HG03521 (cell line): Measurements from ENCODE around the gene XPA.

Experiments
- ATAC-seq: cut with Tn5 transposase; IDR thresholded peaks from one replicate; pipeline ENCODE4 v1.9.1; 2021; ENCODE audit warnings: mild to moderate bottlenecking, moderate library complexity; ENCODE audit not compliant: unreplicated experiment

Gene XPA

DNA sequence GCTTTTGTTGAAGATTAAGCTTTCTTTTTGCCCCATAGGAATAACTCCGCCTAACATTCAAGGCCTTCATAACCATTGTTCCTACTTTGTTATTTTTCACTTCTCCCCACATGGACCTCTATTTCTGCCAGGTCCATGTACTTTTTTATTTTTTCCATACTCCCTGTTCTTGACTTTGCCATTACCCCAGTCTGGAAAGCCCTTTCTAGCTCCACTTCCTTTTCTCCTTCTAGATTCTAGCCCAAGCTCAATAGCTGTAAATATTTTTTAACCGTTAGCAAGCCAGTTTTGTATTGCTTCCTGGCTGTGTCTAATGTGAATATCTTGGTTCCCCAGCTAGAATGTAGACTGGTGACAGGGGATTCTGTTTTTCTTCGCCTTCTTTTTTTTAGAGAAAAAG, 37.4 kb downstream of the XPA start:
- no peak for ATAC-seq

DNA sequence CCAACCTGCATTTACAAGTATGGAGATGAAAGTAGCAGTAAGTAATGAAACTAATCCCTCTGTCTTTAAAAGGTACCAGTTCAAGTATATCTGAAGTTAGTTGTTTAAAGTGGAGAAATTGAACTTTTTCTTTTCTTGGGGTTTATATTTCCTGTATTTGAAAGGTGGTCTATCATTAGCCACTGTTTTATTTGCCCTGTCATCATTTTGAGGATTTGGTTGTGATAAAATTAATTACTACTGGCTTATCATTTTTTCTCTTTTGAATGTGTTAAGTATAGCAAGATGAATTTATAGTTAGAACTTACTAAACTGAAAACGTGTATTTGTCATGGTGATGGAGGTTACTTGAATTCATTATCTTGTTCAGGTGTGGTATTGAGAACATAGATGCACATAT, 38.4 kb downstream of the XPA start:
- ATAC-seq, result no peak

- ATAC-seq, result no peak
Observed at GRCh38 chr9:97651646-97652045, 45.5 kb downstream of the XPA start.

DNA sequence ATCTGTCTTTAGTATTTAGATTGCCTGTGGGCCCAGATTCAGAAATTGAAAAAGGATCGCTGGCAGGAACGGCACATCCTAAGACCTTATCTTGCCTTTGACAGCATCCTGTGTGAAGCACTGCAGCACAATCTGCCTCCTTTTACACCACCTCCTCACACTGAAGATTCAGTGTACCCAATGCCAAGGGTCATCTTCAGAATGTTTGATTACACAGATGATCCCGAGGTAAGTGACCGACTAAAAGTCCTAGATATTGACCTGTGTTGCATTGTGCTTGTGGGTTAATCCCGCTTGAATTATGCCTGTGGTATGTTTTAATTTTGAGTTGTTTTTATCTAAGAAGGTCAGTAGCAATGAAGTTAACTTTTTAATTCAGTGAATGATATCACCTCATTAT, 49.1 kb downstream of the XPA start:
- ATAC-seq, result no peak

DNA sequence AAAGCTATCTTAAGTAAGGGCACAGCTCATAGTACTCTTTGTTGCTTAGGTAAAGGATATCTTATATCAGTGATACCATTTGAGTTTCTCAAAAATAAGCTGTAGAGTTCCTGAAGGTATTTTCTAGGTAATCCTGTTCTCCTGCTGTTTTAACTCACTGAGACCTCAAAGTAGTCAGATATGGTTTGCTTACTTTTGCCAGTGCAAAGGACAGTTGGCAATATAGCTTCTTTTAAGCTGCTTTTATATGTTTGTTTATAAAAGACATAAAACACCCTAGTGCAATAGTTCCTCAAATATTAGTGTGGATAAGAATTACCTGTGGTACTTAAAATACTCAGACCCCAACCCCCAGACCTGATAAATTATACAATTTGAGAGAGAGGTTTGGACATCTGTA, 51.4 kb downstream of the XPA start:
- ATAC-seq, result no peak

- ATAC-seq, result no peak
Observed at GRCh38 chr9:97640325-97640724, 56.8 kb downstream of the XPA start.

- ATAC-seq, result no peak
Observed at GRCh38 chr9:97638666-97639065, 58.5 kb downstream of the XPA start.

DNA sequence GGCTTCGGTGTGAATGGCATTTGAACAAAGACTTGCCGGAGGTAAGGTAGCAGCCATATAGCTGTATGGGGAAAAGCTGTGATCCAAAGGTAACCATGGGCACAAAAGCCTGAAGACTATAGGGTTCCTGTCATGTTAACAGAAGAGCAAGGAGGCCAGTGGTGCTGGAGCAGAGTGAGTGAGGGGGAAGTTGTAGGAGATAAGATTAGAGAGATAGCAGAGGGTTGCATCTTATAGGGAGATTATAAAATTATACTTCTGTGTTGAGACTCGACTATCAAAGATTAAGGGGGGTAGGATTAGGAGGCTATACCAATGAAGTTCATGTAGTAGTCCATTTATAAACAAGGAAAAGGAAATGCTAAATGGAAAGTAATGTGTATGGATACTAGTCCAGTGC, 60.2 kb downstream of the XPA start:
- no peak for ATAC-seq

- ATAC-seq, result no peak
Observed at GRCh38 chr9:97635026-97635425, 62.1 kb downstream of the XPA start.

- ATAC-seq, result no peak
Observed at GRCh38 chr9:97633859-97634490, 63.2 kb downstream of the XPA start.

DNA sequence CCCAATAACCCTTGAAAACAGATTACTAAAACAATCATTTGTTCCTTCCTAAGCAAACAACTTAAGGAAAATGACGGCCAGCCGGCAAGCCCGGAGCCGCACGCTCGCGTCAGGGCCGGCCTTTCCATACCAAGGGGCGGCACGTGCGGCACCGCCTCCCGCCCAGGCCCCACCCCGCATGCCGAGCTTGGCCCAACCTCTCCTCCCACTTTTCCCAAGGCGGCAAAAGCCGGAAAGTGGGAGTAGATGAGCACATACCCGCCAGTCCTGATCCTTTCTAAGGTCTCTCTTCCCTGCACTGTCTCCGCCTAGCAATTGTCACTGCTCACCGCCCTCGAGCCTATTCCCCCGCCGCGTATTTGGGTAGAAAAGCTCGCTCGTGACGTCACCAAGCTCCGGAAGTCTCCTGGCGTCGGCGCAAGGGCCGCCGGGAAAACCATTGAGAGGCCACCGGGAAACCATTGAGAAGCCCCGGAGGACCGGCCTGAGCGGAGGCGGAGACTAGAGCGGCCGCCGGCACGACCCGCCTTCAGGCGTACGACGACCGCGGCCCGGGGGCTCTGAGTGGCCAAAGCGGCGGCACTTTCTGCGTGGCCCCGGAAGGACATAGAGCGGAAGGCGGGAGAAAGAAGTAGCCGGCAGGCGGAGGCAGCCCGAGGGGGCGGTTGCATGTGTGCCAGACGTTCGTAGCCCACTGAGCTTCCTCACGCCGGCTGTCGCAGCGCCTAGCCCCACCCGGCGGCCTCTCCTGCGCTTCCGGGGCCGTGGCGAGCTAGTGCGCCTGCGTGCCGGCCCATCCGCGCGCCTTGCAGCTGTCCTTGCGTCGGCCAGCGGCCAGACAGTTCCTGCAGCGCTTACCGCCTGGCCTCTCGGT, 63.9 kb downstream of the XPA start, which contains the start of the genes NCBP1 and TSTD2:
Gene NCBP1, plus strand, starts transcription at position 837 of the 874 bp plus-strand sequence. CDS start 61 bp downstream, outside the sequence.
Gene TSTD2, minus strand, starts transcription at position 384 of the 874 bp plus-strand sequence. CDS start 5,806 bp downstream, outside the sequence.
- ATAC-seq, result peak; percentile 84

GRCh38 chr9:97632248-97632984, 64.7 kb downstream of the XPA start:
- ATAC-seq, result peak; percentile 4

GRCh38 chr9:97630591-97630990, 66.5 kb downstream of the XPA start:
- ATAC-seq, result no peak

DNA sequence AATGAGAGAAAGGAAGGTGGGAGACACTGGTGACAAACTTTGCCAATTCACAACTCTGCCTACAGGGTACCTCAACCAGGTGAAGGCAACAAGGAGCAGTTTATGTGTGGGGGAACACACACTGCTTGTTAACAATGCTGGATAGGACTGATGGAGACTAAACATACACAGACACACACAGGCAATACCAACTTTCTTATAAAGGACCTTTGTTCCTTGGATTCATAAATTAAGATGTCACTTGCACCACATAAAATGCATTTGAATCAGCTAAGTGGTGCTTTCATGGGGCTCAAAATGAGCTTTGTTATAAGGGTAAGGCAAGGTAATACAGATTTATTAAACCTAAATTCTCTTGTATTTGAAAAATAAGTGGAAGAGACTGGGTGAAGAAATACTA, 68.0 kb downstream of the XPA start:
- no peak for ATAC-seq

DNA sequence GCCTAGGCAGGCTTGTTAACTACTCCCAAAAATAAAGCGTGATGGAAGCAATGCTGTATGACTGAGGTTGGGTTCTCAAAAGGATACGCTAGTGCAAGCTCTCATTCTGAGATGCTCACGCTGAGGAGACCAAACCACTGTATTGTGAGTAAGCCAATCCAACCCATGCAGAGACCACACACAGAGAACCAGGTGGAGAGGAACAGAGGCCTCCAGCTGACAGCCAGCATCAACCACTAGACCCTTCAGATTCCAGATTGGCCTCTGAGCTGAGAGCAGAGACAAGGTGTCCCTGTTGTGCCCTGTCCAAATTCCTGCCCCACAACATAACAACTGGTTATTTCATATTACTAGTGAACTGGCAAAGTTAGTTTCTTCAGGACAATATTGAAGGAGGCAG, 68.5 kb downstream of the XPA start:
- no peak for ATAC-seq

DNA sequence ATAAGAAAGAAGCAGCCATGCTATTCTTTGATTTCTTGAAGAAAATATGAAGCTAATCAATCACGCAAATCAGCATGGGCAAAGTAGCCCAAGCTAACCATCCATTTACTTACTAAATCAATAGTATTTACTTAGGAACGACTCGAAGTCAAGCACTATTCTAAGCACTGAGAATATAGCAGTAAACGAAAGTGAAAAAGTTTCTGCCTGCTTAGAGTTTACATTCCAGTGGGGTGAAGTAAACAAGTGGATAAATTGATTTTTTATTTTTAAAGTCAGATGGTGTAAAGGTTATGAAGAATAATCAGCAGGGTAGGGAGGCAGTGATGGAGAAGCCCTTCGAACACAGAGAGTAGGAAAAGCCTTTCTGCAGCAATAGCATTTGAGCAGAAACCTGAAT, 69.5 kb downstream of the XPA start:
- ATAC-seq, result no peak

GRCh38 chr9:97625620-97626019, 71.5 kb downstream of the XPA start:
- no peak for ATAC-seq
